Left kidney (tissue), 2 donors: ENCODE data around the gene EYA2. TPM values are rescaled to one million over a fixed set of nuclear protein-coding genes. Genes with fewer than 3 reads are reported as not detected.
A peak's percentile ranks its signal among the peaks of the same experiment; 100 is the strongest.
"Not testable (repeated sequence)": the region's sequence is repeated elsewhere in the genome, so short reads cannot be mapped to it uniquely, and the experiment has no call there.

Experiments used
- DNase-seq: peaks from one replicate; pipeline ENCODE4 v3.0.0-alpha.2; 2013
- polyA plus RNA-seq: library from polyadenylated mRNA; unstranded; fragments of 120-200 nt; gene quantifications from one replicate; pipeline ENCODE4 v1.2.1, GENCODE V29; 2013; ENCODE audit not compliant: insufficient read length

Gene EYA2
- polyA plus RNA-seq, 1 donor: 0.52 TPM

DNA sequence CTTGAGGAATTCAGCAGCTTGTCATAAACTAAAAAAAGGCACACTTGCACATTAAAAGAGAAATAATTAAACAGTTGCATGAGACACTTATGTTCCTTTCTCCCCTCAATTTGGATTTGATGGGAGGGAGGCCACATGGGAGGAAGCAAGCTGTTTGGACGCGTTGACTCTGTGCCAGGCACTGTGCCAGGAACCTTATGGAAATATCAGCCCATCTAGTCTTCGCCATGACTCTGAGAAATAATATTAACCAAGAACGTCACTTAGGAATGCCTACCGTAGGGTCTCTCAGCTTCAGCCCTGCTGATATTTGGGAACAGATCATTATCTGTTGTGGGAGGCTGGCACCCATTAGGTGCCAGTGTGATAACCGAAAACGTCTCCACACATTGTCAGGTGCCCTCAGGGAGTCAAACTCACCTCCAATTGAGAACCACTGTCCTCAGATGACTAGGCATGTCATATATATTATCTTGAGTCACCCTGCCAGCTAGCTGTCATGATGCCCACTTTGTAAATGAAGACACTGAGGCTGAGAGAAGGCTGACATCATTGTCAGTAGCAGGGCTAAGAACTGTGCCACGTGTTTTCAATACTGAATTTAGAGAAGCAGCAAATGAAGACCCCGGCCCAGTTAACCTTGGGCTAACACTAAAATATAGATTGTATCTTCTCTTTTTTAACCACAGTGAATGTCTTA is 36.1 kb downstream of the EYA2 start:
- no peak for DNase-seq

DNA sequence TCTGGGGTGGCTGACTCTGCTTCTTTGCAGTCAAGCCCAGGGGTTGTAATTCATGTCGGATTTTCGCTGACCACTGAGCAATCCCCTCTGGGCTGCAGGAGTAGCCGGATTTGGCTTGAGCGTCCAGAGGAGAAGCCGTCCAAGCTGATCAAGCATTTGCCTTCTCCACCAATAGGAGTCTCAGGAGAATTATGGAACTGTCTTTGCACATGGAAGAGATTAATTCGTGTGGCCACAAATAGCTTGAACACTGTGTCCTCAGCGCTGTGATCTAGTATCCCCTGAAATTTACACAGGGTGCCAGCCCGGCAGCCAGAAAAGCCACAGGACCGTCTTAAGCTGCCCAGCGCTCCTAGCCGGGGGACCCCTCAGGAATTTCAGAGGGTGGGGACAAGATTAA is 37.1 kb downstream of the EYA2 start:
- no peak for DNase-seq

DNA sequence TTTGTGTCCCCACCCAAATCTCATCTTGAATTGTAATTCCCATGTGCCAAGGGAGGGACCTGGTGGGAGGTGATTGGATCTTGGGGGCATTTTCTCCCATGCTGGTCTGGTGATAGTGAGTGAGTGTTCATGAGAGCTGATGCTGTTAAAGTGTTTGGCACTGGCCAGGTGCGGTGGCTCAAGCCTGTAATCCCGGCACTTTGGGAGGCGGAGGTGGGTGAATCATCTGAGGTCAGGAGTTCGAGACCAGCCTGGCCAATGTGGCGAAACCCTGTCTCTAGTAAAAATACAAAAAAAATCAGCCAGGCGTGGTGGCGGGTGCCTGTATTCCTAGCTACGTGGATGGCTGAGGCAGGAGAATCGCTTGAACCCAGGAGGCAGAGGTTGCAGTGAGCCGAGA is 37.8 kb downstream of the EYA2 start:
- DNase-seq: not testable (repeated sequence)

DNA sequence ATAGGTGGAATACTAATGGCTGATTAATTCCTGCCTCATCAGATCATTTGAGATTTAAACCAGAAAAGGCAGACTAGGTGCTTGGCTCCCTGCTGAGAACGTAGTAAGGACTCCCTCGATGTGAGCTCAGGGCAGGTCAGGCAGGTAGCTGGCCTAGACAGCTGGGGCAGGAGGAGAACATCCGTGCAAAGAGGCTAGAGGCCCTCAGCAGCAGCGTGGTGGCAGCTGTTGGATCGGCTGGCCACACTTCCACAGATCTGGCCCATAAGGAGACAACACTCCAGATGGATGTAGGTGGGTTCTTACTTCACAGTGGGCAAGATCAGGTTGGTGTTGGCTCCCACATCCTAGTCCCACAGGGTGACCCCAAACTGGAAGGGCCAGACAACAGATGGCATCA is 38.5 kb downstream of the EYA2 start:
- DNase-seq: no peak

DNA sequence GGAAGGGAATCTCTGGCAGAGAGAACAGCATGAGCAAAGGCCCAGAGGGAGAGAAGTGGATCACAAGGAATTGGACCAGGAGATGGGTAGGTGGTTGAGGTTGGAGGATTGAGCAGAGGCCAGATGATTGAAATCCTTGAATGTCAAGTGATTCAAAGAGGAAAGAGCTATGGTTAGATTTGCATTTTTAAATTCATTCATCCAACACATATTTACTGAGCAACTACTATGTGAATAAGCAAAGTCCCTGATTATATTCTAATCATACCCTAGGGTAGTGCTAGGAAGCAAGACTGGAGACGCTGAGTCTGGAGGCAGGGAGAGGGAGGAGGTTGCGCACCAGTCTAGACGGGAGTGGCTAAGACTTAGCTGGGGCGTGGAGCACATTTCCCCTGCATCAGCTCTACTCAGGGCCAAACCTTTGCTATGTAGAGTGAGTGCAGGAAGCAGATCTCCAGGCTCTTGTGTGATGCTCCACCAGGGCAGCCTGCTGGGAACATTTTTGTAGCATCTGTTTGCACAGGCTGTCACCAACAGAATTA is 40.2 kb downstream of the EYA2 start:
- DNase-seq: no peak

GRCh38 chr20:46935394-46936017 is 40.9 kb downstream of the EYA2 start:
- DNase-seq: no peak

DNA sequence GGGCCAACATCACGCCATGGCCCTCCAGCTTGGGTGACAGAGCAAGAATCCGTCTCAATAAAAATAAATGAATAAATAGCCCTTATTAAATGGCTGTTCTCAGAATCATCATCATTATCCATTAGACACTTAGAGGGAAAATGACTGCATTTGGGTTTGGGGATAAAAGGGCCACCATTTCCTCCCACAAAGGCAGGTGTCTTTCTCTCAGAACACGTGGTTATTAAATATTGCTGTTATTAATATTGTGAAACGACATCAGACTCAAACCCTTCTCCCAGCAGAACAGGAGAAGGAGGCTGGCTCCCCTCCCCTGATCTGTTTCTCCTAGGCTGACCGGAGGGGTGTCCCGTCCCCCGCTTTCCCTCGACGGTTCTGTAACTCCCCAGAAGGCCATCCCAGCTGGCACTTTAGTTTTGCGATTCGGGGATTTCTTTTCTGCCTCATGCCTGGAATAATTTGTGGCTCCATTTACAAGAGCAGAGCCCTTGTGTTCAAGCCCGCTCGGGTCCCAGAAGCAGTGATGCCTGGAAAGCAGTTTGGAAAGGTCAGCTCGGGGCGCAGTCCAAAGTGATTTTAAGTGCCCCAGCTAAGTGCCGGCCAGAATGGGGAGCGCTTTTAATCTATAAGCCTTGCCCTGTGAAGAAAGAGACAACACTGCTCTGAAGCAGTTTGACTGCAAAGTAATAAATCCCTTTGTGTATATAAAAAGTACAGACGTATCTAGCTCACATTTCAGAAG is 41.9 kb downstream of the EYA2 start:
- DNase-seq: peak; percentile 19

- no peak for DNase-seq
Measured at GRCh38 chr20:46937157-46937523, 42.5 kb downstream of the EYA2 start.

DNA sequence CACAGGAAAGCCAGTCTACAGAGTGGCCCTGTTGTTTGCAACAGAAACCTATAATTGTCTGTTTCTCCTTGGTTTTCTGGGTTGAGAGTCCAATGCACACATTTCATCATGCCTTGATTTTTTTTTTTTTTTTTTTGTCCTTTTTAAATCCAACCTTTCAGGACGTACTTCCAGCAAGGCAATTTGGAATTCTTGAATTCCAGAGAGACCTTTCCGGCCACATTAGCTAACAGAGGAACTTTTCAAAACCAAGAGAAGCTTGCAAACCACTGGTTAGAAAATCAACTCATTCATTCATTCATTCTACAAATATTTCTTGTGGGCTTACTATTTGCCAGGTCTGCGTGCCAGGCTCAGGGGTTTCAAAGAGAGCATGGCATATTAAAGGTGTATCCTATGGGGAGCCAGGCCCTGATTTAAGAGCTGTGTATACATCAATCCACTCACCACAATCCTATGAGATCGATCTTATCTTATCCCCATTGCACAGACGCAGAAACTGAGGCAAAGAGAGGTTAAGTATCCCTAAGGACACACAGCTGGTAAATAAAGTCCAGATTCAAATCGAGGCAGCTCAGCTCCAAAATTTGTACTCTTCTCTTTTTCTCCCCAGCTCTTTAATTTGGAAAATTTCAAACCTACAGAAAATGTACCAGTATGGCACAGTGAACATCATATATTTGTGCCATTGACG is 43.0 kb downstream of the EYA2 start:
- no peak for DNase-seq

GRCh38 chr20:46938434-46938833 is 43.8 kb downstream of the EYA2 start:
- DNase-seq: peak; percentile 14

GRCh38 chr20:46939031-46939965 is 44.7 kb downstream of the EYA2 start:
- DNase-seq: no peak

DNA sequence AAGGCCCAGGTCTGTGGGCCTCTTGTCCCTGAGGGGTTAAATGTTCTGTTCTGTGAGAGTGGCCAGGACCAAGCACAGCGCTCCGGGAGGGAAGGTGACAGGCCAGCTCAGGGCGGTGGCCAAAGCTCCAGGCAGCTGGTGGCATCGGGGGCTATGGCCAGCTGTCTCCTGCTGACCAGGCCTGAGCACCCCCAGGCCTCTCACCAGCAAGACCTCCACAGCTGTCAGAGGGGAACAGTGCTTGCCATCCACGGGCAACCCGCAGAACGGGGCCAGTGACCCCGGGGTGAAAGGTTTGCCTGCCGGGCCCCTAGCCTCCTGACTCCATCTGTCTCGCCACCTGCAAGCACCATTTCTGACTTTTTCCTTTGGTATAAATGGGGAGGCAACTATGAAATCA is 46.0 kb downstream of the EYA2 start:
- no peak for DNase-seq

- no peak for DNase-seq
Measured at GRCh38 chr20:46941404-46941803, 46.8 kb downstream of the EYA2 start.

- DNase-seq: no peak
Measured at GRCh38 chr20:46943861-46944591, 49.4 kb downstream of the EYA2 start.

GRCh38 chr20:46945465-46945864 is 50.8 kb downstream of the EYA2 start:
- no peak for DNase-seq

DNA sequence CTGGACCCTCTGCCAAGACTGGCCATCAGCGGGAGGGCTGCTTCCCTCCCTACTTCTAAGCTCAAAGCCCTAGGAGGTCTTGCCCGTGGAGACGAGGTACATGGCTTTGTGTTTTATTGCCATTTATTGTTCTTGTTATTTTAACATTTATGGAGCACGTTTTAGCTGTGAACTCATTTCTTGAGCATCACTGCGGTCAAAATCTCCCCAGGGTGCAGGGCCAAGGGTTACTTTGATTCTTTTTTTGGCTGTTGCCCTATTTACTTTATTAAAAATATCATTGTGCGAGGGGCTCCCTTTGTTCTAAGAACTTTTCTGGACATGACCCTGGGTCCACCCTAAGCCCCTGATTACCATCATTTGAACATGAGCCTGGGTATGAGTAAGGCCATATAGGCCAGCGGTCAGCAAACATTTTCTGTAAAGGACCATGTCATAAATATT is 51.6 kb downstream of the EYA2 start:
- DNase-seq: no peak

DNA sequence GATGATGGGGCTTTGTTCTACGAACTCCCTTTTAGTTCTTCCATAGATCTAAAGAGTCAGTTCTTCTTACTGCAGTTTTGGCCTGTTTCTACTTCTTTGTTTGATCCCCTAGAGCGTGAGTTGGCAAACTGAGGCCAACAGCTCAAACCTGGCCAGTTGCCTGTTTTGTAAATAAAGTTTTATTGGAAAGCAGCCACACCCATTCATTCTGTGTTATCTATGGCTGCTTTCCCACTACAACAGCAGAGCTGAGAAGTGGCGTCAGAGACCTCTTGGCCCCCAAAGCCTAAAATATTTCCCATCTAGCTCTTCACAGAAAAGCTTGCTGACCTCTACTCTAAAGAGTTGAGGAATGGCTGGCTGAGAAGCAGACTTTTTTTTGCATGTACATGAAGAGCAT is 52.2 kb downstream of the EYA2 start:
- no peak for DNase-seq

DNA sequence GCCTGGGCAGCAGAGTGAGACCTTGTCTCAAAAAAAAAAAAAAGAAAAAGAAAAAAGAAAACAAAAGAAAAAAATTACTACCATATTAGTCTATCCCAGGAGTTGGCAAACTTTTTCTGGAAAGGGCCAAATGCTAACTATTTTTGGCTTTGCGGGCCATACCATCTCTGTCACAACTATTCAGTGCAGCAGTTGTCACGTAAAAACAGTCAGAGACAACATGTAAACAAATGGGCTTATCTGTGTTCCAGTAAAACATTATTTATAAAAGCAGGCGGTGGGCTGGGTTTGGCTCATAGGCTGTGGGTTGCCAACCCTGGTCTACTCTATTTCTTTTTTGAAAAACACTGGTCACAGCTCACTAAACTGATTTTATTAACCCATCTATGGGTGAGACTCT is 53.4 kb downstream of the EYA2 start:
- DNase-seq: no peak

GRCh38 chr20:46951405-46951804 is 56.8 kb downstream of the EYA2 start:
- DNase-seq: no peak

DNA sequence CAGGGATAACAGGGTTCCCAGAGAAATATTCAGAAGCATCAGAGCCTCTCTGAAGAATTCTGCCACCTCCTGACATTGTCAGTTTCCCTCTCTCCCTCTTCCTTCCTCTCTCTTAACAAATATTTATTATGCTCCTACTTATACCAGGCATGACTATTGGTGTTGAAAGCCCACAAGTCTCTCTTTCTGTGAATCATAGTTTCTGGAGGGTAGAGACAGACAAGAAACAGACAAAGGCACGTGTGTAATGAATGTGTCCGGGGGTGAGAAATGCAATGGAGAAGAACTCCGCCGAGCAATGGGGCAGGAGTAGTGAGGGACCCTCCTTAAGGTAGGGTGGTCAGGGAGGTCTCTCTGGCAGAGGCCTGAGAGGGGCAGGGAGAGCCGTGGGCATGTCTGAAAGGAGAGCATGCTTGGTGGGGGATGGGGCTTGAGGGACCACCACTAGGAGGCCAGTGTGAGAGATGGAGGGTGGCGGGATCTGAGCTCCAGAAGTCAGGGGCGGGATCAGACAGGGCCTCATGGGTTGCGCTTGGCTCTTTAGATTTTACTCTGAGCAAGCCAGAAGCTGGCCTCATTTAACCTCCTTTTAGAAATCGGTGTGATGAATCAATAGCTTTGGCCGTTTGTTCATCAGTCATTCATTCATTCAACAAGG is 57.3 kb downstream of the EYA2 start:
- DNase-seq: no peak
